Measurements from ENCODE around the gene PSMD9.

PSMD9 gene

DNA sequence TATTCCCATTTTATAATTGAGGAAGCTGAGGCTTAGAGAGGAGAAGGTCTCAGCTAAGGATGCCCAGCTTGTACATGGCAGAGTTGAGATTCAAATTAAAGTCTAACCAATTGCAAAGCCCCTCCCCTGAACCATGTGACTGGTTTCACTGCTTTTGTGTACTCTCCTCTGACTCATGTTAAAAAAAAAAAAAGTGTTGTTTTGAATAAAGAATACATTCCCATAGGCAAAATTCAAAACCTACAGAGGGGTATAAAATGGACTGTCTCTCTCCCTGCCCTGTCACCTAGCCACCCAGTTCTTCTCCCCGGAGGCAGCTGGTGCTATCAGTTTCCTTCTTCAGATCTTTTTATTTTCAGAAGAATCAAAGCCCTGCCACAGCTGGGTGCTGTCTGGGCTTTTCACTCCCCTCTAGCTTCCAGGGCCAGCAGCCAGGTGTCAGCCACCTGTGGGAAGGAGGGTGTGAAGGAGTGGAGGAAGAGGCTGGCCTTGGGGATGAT, 5.4 kb downstream of the PSMD9 start:
- no peak for DNase-seq (ENCODE audit: low read depth, low spot score)
- TF ChIP-seq ZNF274 (IDR thresholded peaks at IDR 0.05; ENCODE audit: low read depth, low read length) (no peak), YY1 (IDR thresholded peaks at IDR 0.05; ENCODE audit: insufficient read depth, insufficient read length) (no peak), SUZ12 (IDR thresholded peaks at IDR 0.05; ENCODE audit: extremely low read depth, insufficient read depth, insufficient read length) (no peak)
- no peaks in the 10 kb centered on the region for H3K9me3 ChIP-seq (ENCODE audit: insufficient read depth, low read length)
- H3K9ac ChIP-seq (ENCODE audit: insufficient read length, low read depth) = no peak overlapping the region
- H3K4me1 ChIP-seq (ENCODE audit: insufficient read depth, insufficient read length) = peaks cover 2% of the 10 kb centered on the region
- H3K27me3 ChIP-seq (ENCODE audit: insufficient read depth, insufficient read length) = no peaks in the 10 kb centered on the region
- peaks cover 66% of the 10 kb centered on the region for H3K36me3 ChIP-seq (ENCODE audit: insufficient read depth, insufficient read length, low read length)
- no peak overlapping the region for H3K4me3 ChIP-seq (ENCODE audit: insufficient read length, low read depth)

DNA sequence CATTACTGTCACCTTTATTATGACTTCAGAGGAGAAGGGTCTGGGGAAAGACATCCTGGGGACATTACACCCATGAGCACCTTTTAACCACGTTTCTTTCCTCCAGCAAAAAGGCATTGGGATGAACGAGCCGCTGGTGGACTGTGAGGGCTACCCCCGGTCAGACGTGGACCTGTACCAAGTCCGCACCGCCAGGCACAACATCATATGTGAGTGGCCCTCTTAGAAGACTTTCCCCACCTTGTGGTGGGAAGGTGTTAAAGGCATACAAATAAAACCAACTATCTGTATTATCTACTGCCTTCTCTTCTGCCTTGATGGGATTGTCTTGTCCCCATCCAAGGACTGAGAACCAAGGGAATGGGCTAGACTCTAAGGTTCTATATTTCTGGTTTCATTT, 6.0 kb downstream of the PSMD9 start:
- peaks cover 69% of the 10 kb centered on the region for H3K36me3 ChIP-seq (ENCODE audit: insufficient read depth, insufficient read length, low read length)
- H3K9ac ChIP-seq (ENCODE audit: insufficient read length, low read depth) = no peak overlapping the region
- no peak overlapping the region for H3K4me3 ChIP-seq (ENCODE audit: insufficient read length, low read depth)
- no peaks in the 10 kb centered on the region for H3K9me3 ChIP-seq (ENCODE audit: insufficient read depth, low read length)
- H3K4me1 ChIP-seq (ENCODE audit: insufficient read depth, insufficient read length) = peaks cover 2% of the 10 kb centered on the region
- TF ChIP-seq YY1 (IDR thresholded peaks at IDR 0.05; ENCODE audit: insufficient read depth, insufficient read length) (no peak), ZNF274 (IDR thresholded peaks at IDR 0.05; ENCODE audit: low read depth, low read length) (no peak), SUZ12 (IDR thresholded peaks at IDR 0.05; ENCODE audit: extremely low read depth, insufficient read depth, insufficient read length) (no peak)
- DNase-seq (ENCODE audit: low read depth, low spot score) = no peak
- no peaks in the 10 kb centered on the region for H3K27me3 ChIP-seq (ENCODE audit: insufficient read depth, insufficient read length)

DNA sequence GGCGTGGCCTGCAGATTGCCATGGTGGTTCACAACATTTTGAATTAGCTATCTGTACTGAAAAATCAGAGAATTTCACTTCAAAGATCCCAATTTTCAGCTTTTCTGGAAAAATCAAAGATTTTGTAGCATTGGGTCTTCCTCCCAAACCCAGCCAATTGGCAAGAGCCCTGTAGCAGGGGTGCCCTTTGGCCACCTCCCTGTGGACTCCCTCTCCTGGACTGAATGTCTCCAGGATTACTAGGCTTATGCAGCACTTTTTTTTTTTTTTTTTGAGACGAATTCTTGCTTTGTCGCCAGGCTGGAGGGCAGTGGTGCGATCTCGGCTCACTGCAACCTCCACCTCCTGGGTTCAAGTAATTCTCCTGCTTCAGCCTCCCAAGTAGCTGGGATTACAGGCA, 9.7 kb downstream of the PSMD9 start:
- no peak for DNase-seq (ENCODE audit: low read depth, low spot score)
- H3K4me1 ChIP-seq (ENCODE audit: insufficient read depth, insufficient read length) = peaks cover 2% of the 10 kb centered on the region
- no peaks in the 10 kb centered on the region for H3K9me3 ChIP-seq (ENCODE audit: insufficient read depth, low read length)
- peaks cover 82% of the 10 kb centered on the region for H3K36me3 ChIP-seq (ENCODE audit: insufficient read depth, insufficient read length, low read length)
- no peak overlapping the region for H3K4me3 ChIP-seq (ENCODE audit: insufficient read length, low read depth)
- TF ChIP-seq YY1 (IDR thresholded peaks at IDR 0.05; ENCODE audit: insufficient read depth, insufficient read length) (no peak), SUZ12 (IDR thresholded peaks at IDR 0.05; ENCODE audit: extremely low read depth, insufficient read depth, insufficient read length) (no peak), ZNF274 (IDR thresholded peaks at IDR 0.05; ENCODE audit: low read depth, low read length) (no peak)
- H3K9ac ChIP-seq (ENCODE audit: insufficient read length, low read depth) = no peak overlapping the region
- H3K27me3 ChIP-seq (ENCODE audit: insufficient read depth, insufficient read length) = no peaks in the 10 kb centered on the region

- TF ChIP-seq YY1 (IDR thresholded peaks at IDR 0.05; ENCODE audit: insufficient read depth, insufficient read length) (no peak), SUZ12 (IDR thresholded peaks at IDR 0.05; ENCODE audit: extremely low read depth, insufficient read depth, insufficient read length) (no peak)
- no peaks in the 10 kb centered on the region for H3K27me3 ChIP-seq (ENCODE audit: insufficient read depth, insufficient read length)
- H3K4me1 ChIP-seq (ENCODE audit: insufficient read depth, insufficient read length) = peaks cover 2% of the 10 kb centered on the region
- no peak for DNase-seq (ENCODE audit: low read depth, low spot score)
- no peaks in the 10 kb centered on the region for H3K9me3 ChIP-seq (ENCODE audit: insufficient read depth, low read length)
- H3K4me3 ChIP-seq (ENCODE audit: insufficient read length, low read depth) = no peak overlapping the region
- H3K36me3 ChIP-seq (ENCODE audit: insufficient read depth, insufficient read length, low read length) = peaks cover 86% of the 10 kb centered on the region
- H3K9ac ChIP-seq (ENCODE audit: insufficient read length, low read depth) = no peak overlapping the region
Measured at GRCh38 chr12:121899590-121899989, 11.0 kb downstream of the PSMD9 start.

- peaks cover under 1% of the 10 kb centered on the region for H3K4me1 ChIP-seq (ENCODE audit: insufficient read depth, insufficient read length)
- TF ChIP-seq SUZ12 (IDR thresholded peaks at IDR 0.05; ENCODE audit: extremely low read depth, insufficient read depth, insufficient read length) (no peak), ZNF274 (IDR thresholded peaks at IDR 0.05; ENCODE audit: low read depth, low read length) (no peak), YY1 (IDR thresholded peaks at IDR 0.05; ENCODE audit: insufficient read depth, insufficient read length) (no peak)
- no peak overlapping the region for H3K9ac ChIP-seq (ENCODE audit: insufficient read length, low read depth)
- peaks cover 76% of the 10 kb centered on the region for H3K36me3 ChIP-seq (ENCODE audit: insufficient read depth, insufficient read length, low read length)
- no peak for DNase-seq (ENCODE audit: low read depth, low spot score)
- H3K4me3 ChIP-seq (ENCODE audit: insufficient read length, low read depth) = no peak overlapping the region
- H3K27me3 ChIP-seq (ENCODE audit: insufficient read depth, insufficient read length) = no peaks in the 10 kb centered on the region
- no peaks in the 10 kb centered on the region for H3K9me3 ChIP-seq (ENCODE audit: insufficient read depth, low read length)
Measured at GRCh38 chr12:121903202-121903601, 14.6 kb downstream of the PSMD9 start.

- no peaks in the 10 kb centered on the region for H3K9me3 ChIP-seq (ENCODE audit: insufficient read depth, low read length)
- no peaks in the 10 kb centered on the region for H3K4me1 ChIP-seq (ENCODE audit: insufficient read depth, insufficient read length)
- no peak overlapping the region for H3K9ac ChIP-seq (ENCODE audit: insufficient read length, low read depth)
- no peak overlapping the region for H3K4me3 ChIP-seq (ENCODE audit: insufficient read length, low read depth)
- no peak for DNase-seq (ENCODE audit: low read depth, low spot score)
- H3K36me3 ChIP-seq (ENCODE audit: insufficient read depth, insufficient read length, low read length) = peaks cover 71% of the 10 kb centered on the region
- TF ChIP-seq YY1 (IDR thresholded peaks at IDR 0.05; ENCODE audit: insufficient read depth, insufficient read length) (no peak), ZNF274 (IDR thresholded peaks at IDR 0.05; ENCODE audit: low read depth, low read length) (no peak), SUZ12 (IDR thresholded peaks at IDR 0.05; ENCODE audit: extremely low read depth, insufficient read depth, insufficient read length) (no peak)
- H3K27me3 ChIP-seq (ENCODE audit: insufficient read depth, insufficient read length) = no peaks in the 10 kb centered on the region
Measured at GRCh38 chr12:121905746-121906145, 17.2 kb downstream of the PSMD9 start.

DNA sequence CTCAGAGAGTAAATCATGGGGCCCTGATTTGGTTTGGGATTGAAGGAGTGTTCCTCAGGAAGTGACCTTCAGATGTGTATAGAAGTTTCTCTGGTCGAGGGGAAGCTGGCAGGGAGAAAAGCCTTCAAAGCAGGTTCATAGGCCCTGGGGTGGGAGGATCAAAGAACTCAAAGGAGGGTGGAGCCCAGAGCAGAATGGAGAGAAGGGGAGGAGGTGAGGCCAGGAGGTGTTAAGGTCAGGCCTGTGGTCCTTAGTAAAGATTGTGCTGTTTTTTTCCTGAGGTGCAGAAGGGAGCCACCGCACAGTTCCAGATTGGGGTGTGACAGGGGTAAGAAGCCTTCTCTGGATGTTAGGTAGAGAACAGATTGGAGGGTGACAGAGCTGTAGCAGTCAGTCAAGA, 20.1 kb downstream of the PSMD9 start:
- TF ChIP-seq YY1 (IDR thresholded peaks at IDR 0.05; ENCODE audit: insufficient read depth, insufficient read length) (no peak), ZNF274 (IDR thresholded peaks at IDR 0.05; ENCODE audit: low read depth, low read length) (no peak), SUZ12 (IDR thresholded peaks at IDR 0.05; ENCODE audit: extremely low read depth, insufficient read depth, insufficient read length) (no peak)
- no peak for DNase-seq (ENCODE audit: low read depth, low spot score)
- Histone ChIP-seq H3K27me3 (ENCODE audit: insufficient read depth, insufficient read length) (no peaks in the 10 kb centered on the region), H3K9me3 (ENCODE audit: insufficient read depth, low read length) (no peaks in the 10 kb centered on the region), H3K4me1 (ENCODE audit: insufficient read depth, insufficient read length) (no peaks in the 10 kb centered on the region), H3K36me3 (ENCODE audit: insufficient read depth, insufficient read length, low read length) (peaks cover 62% of the 10 kb centered on the region), H3K9ac (ENCODE audit: insufficient read length, low read depth) (no peak overlapping the region), H3K4me3 (ENCODE audit: insufficient read length, low read depth) (no peak overlapping the region)

Data from NT2/D1 (cell line).